NCI-H2107 treated with DMSO at 0.1 percent for 48 hours (cell line): Measurements from ENCODE around the gene BRINP2.

Experiments
- DNase-seq: peaks from one replicate; lab custom pipeline; 2025; ENCODE audit not compliant: unreplicated experiment; lab: John Stamatoyannopoulos, UW

BRINP2 gene

DNA sequence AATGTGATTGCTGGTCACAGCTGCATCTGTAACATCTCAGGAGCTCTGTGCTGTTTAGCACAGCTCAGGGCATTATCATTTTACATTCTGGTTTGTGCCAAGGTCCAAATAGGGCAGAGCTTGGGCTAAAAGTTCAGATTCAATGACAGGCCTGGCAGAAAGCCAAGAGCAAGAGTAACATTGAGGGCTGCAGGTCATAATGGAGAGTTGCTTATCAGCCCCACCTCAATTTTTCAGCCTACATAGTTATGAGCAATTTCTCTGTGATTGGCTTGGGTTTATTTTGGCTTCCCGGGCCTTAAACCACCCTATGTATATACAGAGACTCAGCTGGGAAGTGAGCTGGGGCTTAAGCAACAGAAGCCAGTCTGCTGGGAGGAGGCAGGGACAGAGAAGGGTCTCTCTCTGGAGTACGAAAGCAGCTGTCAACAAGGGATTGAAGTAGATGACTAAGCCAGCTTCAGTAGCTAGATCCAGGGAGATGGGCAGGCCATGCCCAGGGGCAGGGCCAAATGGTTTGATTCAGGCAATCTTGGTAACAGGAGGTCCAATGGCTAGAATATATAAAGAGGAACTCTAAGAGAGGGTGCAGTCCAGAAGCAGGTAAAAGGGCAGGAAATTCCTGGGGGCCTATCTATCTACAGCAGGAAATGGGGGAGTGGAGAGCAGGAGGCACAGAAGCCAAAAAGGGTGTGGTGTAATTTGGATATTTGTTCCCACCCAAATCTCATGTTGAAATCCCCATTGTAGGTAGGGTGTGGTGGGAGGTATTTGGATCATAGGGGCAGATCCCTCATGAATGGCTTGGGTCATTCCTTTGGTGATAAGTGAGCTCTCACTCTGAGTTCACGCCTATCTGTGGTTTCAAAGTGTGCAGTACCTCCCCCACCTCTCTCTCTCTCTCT is 49.0 kb downstream of the BRINP2 start:
- DNase-seq: no peak

DNA sequence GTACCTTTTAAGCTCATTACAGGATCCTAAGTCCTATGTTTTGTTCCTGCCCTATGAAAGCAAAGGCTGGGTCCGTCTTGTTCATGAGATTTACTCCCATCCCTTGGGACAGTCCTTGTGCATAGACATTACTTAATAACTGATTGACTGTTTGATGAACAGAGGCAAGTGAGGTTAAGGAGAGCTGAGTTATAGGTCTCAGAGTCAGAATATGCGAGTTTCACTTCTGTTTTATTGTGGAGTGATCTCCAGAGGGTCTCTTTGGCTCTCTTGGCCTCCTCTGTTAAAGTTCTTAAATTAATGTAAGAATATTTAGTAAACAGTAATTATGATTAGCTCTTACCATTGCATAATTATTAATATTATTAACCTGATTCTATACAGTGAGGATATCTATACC is 52.6 kb downstream of the BRINP2 start:
- no peak for DNase-seq

DNA sequence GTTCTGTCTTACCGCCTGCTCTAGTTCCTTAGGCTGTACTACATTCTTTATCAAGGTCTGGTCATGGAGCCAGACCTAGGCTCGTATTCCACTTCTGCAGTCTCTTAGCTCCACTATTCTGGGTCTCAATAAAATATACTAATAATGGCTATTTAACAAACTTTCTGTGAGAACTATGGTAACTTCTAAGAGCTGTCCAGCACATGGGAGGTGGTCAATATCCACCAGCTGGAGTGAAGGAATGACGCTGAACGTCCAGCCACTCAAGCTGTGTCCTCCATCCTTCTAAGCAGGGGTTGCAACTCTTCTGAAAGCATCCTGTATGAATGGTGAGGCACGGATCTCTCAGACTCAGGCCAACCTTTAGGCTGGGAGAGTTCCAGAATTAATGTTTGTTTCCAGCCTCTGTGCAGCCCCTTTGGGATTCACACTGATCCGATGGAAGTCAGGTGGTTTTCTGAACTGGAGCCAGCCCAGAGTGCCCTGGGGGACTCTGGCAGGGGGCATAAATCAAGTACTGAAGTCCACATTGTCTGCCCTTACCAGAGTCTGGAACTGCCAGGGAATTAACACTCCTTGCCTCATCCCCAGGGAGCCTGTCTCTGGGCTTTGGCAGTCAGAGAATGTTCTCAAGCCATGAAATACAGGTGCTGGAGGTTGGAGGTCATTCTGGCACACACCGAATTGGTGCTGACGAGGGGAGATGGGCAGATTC is 57.4 kb downstream of the BRINP2 start:
- no peak for DNase-seq

DNA sequence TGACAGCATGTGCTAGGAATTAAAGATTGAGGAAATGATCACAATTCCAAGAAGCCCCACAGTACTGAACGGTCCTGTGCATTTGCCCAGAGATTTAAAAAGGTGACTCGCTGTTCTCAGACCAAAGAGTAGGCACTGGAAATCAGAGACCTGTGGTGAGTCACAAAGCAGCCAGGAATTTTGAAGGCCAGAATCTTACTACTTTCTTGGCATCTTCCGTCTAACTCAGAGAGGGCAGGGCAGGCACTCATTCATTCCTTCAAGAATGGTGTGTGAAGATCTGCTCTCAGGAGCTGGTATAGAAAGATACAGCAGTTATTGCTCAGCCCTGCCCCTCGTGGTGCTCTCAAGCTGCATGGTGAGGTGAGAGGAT is 57.9 kb downstream of the BRINP2 start:
- DNase-seq: no peak

DNA sequence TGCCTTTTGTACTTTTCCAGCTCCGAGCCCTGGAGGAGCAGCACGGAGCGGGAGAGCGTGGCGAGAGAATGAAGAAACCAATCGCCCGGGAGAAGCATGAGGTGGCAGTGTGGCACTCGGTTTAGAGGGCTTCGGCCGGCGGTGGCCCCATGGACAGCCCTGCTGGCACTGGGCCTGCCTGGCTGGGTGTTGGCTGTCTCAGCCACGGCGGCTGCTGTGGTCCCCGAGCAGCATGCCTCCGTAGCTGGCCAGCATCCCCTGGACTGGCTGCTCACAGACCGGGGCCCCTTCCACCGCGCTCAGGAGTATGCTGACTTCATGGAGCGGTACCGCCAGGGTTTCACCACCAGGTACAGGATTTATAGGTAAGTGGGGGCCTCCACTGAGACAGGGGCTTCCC is 59.0 kb downstream of the BRINP2 start:
- no peak for DNase-seq

DNA sequence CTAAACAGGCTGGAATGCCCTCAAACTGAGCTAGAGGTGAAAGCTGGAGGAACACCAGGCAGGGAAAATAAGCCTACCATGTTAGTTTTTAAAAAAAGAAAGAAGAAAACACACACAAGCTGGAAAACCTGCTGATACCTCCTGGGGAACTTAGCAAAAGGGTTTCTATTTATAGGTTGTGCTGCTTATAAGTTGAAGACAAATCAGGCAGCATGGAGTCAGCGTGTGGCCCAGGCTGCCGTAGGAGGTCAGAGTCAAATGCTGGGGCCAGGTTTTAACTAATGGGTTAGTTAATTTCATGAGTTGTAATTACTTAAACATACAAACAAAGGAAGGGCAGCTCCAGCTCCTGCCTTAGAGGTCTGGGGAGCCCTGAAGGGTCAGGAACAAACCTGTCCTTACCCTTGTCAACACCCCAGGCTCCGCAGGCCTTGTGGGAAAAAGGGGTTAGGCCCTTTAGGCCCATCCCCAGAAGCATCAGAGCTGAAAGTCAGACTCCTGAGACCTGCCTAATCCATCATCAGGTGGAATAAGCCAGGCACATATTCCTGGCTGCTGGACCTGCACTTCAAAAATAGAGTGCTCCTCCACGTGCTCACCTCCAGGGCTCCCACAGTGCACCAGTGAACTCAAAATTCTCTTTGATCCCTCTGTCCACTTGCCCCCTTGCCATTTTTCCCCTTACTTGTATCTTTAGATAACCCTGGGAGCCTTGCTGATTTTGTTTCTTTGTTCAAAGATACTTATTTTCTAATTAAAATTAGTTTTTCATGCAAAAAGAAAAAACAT is 59.7 kb downstream of the BRINP2 start:
- no peak for DNase-seq

DNA sequence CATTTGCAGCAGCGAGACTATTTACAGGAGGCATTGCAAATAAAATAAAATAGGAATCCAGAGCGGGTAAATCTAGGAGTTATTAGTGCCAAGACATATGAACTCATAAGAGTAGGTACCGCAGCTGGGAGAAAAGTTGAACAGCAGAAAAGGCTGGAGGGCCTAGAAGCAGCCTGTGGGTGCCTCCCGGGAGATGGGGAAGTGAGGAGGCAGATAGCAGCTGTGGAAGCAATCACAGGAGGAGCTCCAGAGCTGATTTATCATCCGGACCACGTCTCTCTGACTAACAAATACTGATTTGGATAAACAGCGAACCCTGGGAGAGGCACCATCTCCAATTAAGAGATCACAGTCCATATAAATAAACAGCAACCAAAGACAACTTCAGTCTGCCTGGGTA is 64.6 kb downstream of the BRINP2 start:
- DNase-seq: no peak

DNA sequence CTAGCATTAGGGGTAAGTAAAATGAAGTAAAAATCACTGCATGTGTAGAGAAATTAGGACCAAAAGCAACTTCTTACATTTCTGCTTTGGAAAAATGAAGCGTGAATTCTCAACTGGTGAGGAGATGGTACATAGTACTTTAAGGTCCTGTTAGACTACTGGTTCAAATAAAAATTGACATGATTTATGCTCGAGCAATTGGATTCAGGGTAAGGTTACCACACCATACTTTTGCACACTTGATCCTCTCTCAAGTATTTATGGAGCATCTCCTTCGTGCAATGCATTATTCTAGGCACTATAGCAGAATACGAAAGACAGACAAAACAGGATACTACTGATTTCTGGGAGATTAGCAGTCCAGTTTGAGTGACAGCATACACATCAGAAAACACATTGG is 66.2 kb downstream of the BRINP2 start:
- DNase-seq: no peak

DNA sequence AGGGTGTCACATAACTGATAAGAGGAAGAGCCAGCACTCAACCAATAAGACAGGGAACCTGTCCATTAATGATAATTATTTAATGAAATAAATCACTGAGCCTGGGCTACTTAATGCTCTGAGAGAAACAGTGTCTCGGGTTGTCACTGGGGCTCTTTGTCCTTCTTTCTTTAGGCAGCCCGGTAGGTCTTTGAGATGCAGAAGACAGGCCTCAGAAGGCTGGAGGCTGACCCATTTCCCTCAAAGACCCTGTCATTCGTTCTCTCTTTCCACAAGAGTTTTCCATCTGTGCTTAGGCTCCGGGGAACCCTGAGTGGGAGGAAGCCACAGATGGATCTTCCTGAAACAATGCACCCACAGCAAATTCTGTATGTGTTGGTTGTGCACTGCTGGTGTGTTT is 68.2 kb downstream of the BRINP2 start:
- DNase-seq: no peak

DNA sequence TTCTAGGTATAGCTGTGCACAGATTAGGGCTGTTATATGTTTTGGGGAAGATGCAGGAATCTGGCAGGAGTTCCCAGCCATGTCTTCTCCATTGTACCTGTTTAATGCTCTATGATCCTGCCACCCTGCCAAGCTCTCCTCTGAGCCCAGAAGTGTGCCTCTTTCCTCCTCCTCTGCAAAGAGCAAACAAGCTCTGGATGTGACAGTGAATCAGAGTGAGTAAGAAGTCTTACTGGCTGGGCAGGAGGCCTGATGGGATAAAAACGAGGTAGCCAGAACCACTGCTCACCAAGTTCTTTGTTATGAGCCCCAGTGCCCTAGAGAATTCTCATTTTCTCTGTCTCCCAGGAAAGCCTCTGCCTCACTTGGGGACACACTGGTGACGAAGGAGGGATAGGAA is 69.0 kb downstream of the BRINP2 start:
- no peak for DNase-seq

DNA sequence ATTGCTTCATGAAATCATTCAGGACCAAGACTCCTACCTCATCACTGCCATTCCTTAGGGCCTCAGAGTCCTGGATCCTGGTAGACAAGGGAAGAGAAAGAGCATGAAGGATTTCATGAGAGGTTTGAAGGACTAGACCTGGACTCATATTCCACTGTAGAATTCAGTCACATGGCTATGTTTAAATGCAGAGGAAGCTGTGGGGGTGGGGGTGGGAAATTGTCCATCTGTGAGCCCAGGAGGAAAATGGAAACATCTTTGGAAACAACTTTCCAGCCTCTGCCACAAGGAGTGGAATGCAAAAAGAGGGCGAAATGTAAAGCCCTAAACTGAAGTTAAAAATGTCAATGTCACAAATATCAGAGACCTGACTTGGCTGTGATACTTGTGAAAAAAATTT is 73.0 kb downstream of the BRINP2 start:
- DNase-seq: no peak

DNA sequence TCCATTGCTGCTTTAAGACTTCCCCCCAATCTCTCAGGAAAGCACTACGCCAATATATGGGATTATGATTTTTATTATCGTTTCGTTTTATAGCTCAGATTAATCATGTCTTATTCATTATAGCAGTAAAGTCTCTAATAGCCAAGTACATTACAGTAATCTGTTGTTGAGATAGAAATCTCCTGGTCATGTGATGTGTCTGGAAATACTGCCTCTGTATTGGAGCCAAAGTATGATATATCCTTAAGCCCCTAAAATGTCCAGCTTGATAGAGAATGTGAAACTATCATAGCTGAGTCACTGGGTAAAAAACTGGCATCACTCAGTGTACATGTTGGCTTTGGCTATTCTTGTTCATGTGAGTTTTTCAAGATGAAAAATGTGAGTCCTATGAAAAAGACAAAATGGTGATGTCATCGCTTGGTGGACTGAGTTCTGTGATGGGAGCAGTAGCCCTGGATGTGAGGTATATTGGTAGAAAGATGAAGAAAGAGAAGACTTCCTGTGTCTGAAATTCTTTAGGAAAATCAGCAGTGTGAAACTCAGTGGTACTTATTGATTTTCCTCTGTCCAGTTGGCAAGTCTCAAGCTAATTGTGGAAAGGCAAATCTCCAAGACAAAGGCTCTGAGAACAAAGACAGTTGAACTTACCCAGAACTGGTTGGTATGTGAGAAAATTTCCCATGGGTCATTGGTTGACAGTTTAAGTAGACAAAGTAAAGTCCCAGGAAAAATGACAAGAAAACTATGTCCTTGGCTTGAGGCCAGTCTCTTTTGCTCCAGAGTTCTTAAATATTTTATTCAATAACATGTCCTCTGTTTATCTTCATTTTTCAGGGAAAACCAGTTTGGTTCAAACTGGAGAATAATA is 76.2 kb downstream of the BRINP2 start:
- DNase-seq: no peak

DNA sequence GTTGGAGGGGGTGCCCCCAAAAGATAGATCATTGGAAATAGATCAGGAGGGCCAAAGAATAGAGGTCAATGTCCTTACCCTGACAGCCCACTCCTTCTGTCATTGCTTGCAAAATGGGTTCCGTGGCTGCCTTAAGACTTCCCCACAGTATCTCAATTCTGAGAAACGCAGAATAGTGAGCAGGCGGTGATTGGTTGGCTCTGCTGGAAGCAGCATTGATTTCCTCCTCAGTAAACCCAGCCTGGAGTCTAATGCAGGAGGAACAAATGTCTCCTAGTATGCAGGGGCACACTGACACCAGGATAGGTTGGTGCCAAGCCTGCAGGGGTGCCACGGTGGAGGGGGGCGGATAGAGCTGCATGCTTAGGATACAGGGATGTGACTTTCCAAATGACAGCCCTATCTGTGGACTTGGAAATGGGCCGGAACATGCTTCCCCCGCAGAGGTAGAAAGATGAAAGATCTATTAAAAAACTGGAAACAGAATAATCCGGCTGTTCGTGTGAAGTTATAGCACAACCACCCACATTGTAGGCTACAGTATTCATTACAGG is 76.9 kb downstream of the BRINP2 start:
- no peak for DNase-seq

DNA sequence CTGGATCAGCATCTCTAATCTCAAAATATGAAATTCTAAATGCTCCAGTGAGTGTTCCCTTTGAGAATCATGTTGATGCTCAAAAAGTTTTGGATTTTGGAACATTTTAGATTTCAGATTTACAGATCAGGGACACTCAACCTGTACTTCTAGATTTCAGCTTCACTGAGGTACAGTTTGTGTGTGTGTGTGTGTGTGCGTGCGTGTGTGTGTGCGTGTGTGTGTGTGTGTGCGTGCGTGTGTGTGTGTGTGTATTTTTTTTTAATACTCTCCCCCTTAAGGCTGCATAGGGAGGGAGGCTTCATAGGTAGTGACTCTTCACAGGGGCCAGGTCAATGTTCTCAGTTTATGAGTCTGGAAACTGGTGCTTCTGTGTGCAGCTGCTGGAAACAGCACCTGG is 77.5 kb downstream of the BRINP2 start:
- no peak for DNase-seq

DNA sequence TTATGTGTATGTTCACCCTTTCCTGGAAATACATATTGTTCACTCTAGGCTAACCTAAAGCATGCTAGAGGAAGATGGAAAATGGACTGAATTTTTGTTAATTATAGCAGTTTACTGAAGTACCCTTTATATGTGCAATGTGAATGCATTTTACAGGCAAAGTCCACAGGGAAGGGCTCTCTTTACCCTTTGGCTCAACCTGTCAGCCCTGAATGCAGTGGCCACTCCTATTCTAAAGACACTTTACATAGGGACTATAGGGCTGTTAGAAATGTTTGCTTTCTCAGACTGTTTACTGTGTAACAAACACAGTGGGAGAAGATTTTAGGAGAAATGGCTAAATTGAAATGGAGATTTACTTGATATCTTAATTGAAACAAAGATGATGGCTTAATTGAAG is 78.5 kb downstream of the BRINP2 start:
- no peak for DNase-seq

DNA sequence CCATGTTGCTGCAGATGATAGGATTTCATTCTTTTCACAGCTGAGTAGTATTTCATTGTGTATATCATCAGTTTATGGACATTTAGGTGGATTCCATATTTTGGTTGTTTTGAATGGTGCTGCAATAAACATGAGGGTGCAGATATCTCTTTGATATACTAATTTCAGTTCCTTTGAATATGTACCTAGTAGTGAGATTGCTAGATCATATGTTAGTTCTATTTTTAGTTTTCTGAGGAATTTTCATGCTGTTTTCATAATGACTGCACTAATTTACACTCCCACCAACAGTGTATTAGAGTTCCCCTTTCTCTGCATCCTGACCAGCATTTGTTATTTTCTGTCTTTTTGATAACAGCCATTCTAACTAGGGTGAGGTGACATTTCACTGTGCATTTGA is 82.1 kb downstream of the BRINP2 start:
- DNase-seq: no peak

DNA sequence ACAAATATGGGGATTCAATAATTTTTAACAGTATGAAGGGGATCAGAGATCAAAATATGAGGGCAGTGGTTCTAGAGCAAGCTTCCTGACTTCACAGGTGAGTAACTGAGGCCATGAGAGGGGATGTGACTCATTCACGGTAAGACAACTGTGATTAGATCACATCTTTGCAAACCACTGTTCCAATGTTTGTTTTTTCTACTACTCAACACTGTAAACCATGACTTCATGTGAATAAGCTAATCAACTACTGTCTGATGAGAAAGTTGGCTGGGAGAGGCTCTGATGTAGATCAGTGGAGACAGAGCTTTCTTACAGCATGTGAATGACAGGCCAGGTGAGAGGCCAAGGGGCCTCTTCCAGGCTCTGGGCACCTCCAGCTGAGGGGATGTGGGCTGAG is 84.7 kb downstream of the BRINP2 start:
- DNase-seq: no peak

DNA sequence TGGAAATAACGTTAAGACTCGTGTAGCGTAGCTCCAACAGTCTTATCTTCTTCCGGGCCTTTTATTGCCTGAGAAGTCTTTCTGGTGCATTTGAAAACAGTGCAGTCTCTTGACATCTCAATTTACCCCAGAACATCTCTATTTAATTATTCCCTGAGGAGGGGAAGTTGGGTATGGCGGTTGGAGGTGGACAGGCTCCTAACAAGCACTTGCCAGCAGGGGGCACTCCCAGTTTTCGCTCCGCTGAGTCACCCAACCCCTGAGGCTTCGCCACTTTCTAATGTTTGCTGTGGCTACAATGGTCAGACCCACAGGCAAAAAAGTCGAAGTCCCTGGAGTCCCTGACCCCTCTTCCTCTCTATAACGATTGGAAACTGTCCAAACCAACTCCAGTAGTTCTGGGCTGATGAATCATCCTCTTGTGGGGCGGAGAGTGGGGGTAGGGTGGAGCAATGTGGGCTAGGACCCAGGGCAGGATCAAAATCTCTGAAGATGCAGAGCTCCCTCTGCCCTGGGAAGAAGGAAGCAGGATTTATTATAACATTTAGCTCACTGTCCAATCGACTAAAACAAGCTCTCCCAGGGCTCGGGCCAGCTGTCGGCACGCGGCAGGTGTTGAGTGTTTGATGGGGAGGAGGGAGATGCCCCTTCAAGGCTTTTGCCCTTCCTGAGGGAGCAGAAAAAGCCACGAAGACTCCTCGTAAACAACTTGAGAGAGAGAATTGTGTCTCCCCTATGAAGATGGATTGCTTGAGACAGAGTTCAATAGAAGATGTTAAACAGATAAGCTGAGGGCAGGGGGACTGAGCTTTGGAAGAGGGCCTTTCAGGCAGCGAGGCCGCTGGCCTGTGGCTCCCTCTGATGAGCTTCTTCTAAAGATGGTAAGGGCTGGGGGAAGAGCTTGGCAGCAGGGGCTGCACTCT is 85.7 kb downstream of the BRINP2 start:
- DNase-seq: peak; percentile 66

DNA sequence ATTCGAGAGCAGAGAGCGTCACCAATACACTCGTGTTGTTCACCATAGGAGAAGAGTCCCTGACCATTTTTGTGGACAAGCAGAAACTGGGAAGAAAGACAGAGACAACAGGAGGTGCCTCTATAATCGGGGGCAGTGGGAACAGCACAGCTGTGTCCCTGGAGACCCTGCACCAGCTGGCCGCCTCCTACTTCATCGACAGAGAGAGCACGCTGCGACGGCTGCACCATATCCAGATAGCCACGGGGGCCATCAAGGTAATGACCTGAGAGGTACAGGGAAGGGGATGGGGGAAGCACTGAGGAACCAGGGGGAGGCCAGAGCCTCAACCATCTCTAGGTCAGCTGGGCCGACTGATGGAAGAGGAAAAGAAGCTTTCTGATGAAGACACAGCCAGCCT is 86.4 kb downstream of the BRINP2 start:
- DNase-seq: no peak
